ENCODE data around the gene RYR2.

DNA sequence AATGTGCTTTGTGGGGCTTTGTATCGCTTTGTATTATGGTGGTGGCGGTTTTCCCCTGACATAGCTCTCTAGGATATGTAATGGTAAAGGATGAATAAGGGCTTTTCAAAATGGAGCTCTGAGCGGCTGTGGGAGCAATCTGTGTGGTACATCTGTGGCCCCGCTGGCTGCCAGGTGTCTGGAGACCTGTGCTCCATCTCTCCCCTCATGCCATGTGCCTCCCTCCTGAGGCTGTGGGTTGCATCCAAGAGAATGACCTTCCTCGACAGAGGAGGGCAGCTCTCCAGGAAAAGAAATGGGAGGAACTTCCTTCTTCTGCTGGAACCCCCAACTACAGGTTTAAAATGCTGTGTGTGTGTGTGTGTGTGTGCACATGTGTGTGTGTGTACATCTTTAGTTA lies 78.7 kb downstream of the RYR2 start:
- TF ChIP-seq EZH2 (IDR thresholded peaks at IDR 0.05), result no peak
- TF ChIP-seq, protein P1, sequence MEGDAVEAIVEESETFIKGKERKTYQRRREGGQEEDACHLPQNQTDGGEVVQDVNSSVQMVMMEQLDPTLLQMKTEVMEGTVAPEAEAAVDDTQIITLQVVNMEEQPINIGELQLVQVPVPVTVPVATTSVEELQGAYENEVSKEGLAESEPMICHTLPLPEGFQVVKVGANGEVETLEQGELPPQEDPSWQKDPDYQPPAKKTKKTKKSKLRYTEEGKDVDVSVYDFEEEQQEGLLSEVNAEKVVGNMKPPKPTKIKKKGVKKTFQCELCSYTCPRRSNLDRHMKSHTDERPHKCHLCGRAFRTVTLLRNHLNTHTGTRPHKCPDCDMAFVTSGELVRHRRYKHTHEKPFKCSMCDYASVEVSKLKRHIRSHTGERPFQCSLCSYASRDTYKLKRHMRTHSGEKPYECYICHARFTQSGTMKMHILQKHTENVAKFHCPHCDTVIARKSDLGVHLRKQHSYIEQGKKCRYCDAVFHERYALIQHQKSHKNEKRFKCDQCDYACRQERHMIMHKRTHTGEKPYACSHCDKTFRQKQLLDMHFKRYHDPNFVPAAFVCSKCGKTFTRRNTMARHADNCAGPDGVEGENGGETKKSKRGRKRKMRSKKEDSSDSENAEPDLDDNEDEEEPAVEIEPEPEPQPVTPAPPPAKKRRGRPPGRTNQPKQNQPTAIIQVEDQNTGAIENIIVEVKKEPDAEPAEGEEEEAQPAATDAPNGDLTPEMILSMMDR (IDR thresholded peaks at IDR 0.05), result no peak
